Upper lobe of left lung (tissue), 6 donors: ENCODE data around the gene HNRNPC. TPM values are rescaled to one million over a fixed set of nuclear protein-coding genes. Genes with fewer than 3 reads are reported as not detected.
A peak's percentile ranks its signal among the peaks of the same experiment; 100 is the strongest.

Experiments
- ATAC-seq, 2 donors: fragments of 200-7000 bp; cut with Tn5 transposase; one replicate each; pipeline ENCODE4 v1.9.1; 2022; ENCODE audit warnings: mild to moderate bottlenecking in 2 of 2, moderate library complexity in 2 of 2; ENCODE audit not compliant: low FRiP score in 2 of 2
- DNase-seq, 2 donors: peaks; one replicate each; pipeline ENCODE4 v3.0.0-alpha.2; 2019 to 2020
- H3K27ac ChIP-seq, 4 donors: fragments of 200-600 bp; sonication (generic); one replicate each; pipeline ENCODE4 v1.5.1; 2016 to 2019
- H3K27me3 ChIP-seq, 4 donors: fragments of 200-600 bp; sonication (generic); one replicate each; pipeline ENCODE4 v1.5.1; 2017 to 2019
- H3K36me3 ChIP-seq, 4 donors: fragments of 200-600 bp; sonication (generic); one replicate each; pipeline ENCODE4 v1.5.1; 2016 to 2019
- H3K4me1 ChIP-seq, 4 donors: fragments of 200-600 bp; sonication (generic); one replicate each; pipeline ENCODE4 v1.5.1; 2018 to 2019
- H3K4me3 ChIP-seq, 4 donors: fragments of 200-600 bp; sonication (generic); one replicate each; pipeline ENCODE4 v1.5.1; 2017 to 2019; ENCODE audit warnings: mild to moderate bottlenecking in 2 of 4, moderate library complexity in 1 of 4
- H3K9me3 ChIP-seq, 4 donors: fragments of 200-600 bp; sonication (generic); one replicate each; pipeline ENCODE4 v1.5.1; 2018 to 2019
- CTCF ChIP-seq, 6 experiments: fragments of 450-650 bp in 4 of 6; fragments of 200-600 bp in 2 of 6; sonication (generic) in 2 of 6; IDR thresholded peaks; one replicate each; pipeline ENCODE4 v1.5.1; 2016 to 2019; ENCODE audit warnings: antibody characterized with exemption in 6 of 6
- EP300 ChIP-seq, 4 donors: sonication (generic); formaldehyde crosslinking; IDR thresholded peaks; one replicate each; pipeline ENCODE4 v1.5.1; 2017; ENCODE audit warnings: antibody characterized with exemption in 4 of 4, control low read depth in 2 of 4
- POLR2A ChIP-seq, 4 donors: fragments of 450-650 bp; IDR thresholded peaks; one replicate each; pipeline ENCODE4 v1.5.1; 2016 to 2017; ENCODE audit warnings: antibody characterized with exemption in 4 of 4, mild to moderate bottlenecking in 2 of 4
- POLR2AphosphoS5 ChIP-seq, 2 donors: sonication (generic); formaldehyde crosslinking; IDR thresholded peaks; one replicate each; pipeline ENCODE4 v1.5.1; 2017; ENCODE audit warnings: antibody characterized with exemption in 2 of 2
- WGBS, 2 donors: methylation state at CpG; one replicate each; pipeline ENCODE4 v1.1.5; 2017 to 2018; 5-methylcytosine and 5-hydroxymethylcytosine counted together
- total RNA-seq, 6 donors: library from RNA; depleted of rRNA in 4 of 6; stranded (reverse); fragments of >200 nt in 4 of 6; gene quantifications; one replicate each; pipeline versions ENCODE4 v1.1.0 to v1.2.1, GENCODE V29; 2016 to 2021
- donor health status: DM: no; HTN: no; CAD: no; lungs with moderate emphysema.
- donor health status: DM: no; HTN: yes; CAD: no; lungs with severe emphysema.

Gene HNRNPC
- total RNA-seq, 6 donors from 2014 or later: 119 to 390 (median 293) TPM

- DNase-seq (no peak), ATAC-seq (peak in 1 of 2 donors; percentile 53)
- H3K27me3 ChIP-seq: no peaks in the 10 kb centered on the region
- H3K9me3 ChIP-seq: no peaks in the 10 kb centered on the region
- 57 to 61% methylated on average over 4 of the region's 4 CpGs for WGBS, 2 donors
- peak overlapping the region in 1 of 4 donors; percentile 8 for H3K27ac ChIP-seq
- no peak overlapping the region for H3K4me3 ChIP-seq
- peaks cover 31 to 51% (median 49%) of the 10 kb centered on the region in 4 donors for H3K4me1 ChIP-seq
- no peak for TF ChIP-seq POLR2A (IDR thresholded peaks at IDR 0.05)
- no peak for TF ChIP-seq CTCF (IDR thresholded peaks at IDR 0.05)
- no peak for TF ChIP-seq POLR2AphosphoS5 (IDR thresholded peaks at IDR 0.05)
- no peak for TF ChIP-seq EP300 (IDR thresholded peaks at IDR 0.05)
- peaks cover 6 to 65% (median 44%) of the 10 kb centered on the region in 4 donors for H3K36me3 ChIP-seq
Measured at GRCh38 chr14:21255385-21256101, 13.7 kb downstream of the HNRNPC start.

DNA sequence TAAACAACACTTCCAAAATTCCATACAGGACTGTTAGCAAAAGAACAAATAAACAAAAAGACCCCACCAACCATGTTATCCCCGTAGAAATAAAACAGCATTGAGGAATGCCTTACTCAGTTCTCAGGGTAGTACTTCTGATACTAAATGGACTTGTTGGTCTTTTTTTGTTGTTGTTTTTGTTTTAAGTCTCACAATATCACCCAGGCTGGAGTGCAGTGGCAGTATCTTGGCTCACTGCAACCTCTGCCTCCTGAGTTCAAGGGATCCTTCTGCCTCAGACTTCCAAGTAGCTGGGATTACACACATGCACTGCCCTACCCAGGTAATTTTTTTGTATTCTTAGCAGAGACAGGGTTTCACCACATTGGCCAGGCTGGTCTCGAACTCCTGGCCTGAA, 17.1 kb downstream of the HNRNPC start:
- H3K4me1 ChIP-seq: peaks cover 12 to 37% (median 31%) of the 10 kb centered on the region in 4 donors
- H3K27ac ChIP-seq: no peak overlapping the region
- H3K9me3 ChIP-seq: no peaks in the 10 kb centered on the region
- peaks cover 6 to 61% (median 43%) of the 10 kb centered on the region in 4 donors for H3K36me3 ChIP-seq
- H3K27me3 ChIP-seq: no peaks in the 10 kb centered on the region
- H3K4me3 ChIP-seq: no peak overlapping the region
- ATAC-seq: no peak
- TF ChIP-seq EP300 (IDR thresholded peaks at IDR 0.05) (no peak), POLR2AphosphoS5 (IDR thresholded peaks at IDR 0.05) (no peak), POLR2A (IDR thresholded peaks at IDR 0.05) (no peak), CTCF (IDR thresholded peaks at IDR 0.05) (no peak)
- WGBS, 2 donors: 88 to 93% methylated on average over 2 of the region's 2 CpGs
- no peak for DNase-seq

DNA sequence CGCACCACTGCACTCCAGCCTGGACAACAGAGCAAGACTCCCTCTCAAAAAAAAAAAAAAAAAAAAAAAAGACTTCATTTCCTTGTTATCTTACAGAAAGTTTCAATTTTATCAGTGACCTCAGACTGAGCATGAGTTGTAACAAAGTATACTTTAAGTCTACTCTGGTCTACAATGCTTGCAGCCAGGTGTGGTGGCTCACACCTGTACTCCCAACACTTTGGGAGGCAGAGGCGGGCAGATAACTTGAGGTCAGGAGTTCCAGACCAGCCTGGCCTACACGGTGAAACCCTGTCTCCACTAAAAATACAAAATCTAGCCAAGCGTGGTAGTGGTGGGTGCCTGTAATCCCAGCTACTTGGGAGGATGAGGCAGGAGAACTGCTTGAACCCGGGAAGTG, 18.0 kb downstream of the HNRNPC start:
- H3K27ac ChIP-seq: no peak overlapping the region
- H3K27me3 ChIP-seq: no peaks in the 10 kb centered on the region
- peaks cover 6 to 53% (median 37%) of the 10 kb centered on the region in 4 donors for H3K36me3 ChIP-seq
- no peaks in the 10 kb centered on the region for H3K9me3 ChIP-seq
- ATAC-seq: no peak
- peaks cover 13 to 37% (median 31%) of the 10 kb centered on the region in 4 donors for H3K4me1 ChIP-seq
- WGBS, 2 donors: 91 to 93% methylated on average over 5 of the region's 5 CpGs
- no peak overlapping the region for H3K4me3 ChIP-seq
- TF ChIP-seq POLR2AphosphoS5 (IDR thresholded peaks at IDR 0.05) (no peak), EP300 (IDR thresholded peaks at IDR 0.05) (no peak), POLR2A (IDR thresholded peaks at IDR 0.05) (no peak), CTCF (IDR thresholded peaks at IDR 0.05) (no peak)
- DNase-seq: no peak

DNA sequence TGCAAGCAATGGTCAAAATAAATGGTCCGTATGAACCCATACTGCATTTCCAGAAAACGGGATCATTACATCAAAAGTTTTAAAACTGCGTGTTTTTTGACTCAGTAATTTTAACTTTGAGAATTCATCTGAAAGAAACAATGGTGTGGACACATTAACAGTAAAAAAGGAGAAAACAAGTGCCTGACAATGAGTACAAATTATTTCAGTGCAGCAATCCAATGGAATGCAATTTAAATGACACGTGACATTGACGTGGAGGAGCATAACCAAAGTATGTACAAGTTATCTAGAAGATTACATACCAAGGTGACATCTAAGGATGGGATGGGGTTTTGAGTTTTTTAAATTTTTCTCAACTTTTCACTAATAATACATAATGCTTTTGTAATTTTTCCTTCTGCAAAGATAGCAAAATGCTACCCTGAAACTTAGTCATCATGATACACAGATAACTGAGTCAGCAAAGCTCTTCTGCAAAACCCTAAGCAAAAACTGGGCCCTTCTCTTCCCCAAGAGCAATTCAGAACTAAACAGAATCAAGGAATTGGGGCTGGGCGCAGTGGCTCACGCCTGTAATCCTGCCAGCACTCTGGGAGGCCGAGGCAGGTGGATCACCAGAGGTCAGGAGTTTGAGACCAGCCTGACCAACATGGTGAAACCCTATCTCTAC, 20.4 kb downstream of the HNRNPC start:
- H3K27ac ChIP-seq: no peak overlapping the region
- H3K27me3 ChIP-seq: no peaks in the 10 kb centered on the region
- peaks cover 25 to 46% (median 34%) of the 10 kb centered on the region in 4 donors for H3K4me1 ChIP-seq
- TF ChIP-seq POLR2A (IDR thresholded peaks at IDR 0.05) (no peak), POLR2AphosphoS5 (IDR thresholded peaks at IDR 0.05) (no peak), EP300 (IDR thresholded peaks at IDR 0.05) (no peak), CTCF (IDR thresholded peaks at IDR 0.05) (no peak)
- H3K9me3 ChIP-seq: no peaks in the 10 kb centered on the region
- WGBS, 2 donors: 92 to 95% methylated on average over 8 of the region's 8 CpGs
- H3K4me3 ChIP-seq: no peak overlapping the region
- peaks cover 0 to 69% (median 31%) of the 10 kb centered on the region in 4 donors for H3K36me3 ChIP-seq
- ATAC-seq: no peak
- DNase-seq: no peak
